ENCODE data around the gene THAP12. TPM values are rescaled to one million over a fixed set of nuclear protein-coding genes. Genes with fewer than 3 reads are reported as not detected.

THAP12 gene
- total RNA-seq, 1 experiment from 2014 or later, result 27.6 TPM

DNA sequence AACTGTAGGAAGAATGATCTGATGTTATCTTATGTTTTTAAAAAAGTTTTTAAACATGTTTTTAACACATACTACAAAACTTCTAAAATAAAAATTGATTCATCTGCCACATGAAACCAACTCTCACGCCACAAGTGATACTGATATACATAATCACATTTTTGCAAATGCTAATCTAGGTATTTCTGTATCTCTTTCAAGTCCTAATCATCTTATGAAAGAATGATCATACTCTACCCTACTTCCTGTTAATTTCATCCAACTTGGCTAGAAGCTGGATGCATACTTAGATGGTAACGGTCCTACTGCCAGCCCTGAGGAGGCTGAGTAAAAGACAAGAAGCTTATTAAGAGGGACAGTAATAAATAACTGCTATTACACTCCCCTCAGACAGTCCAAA lies 19.2 kb downstream of the THAP12 start:
- Mint-ChIP-seq H3K4me3 (no peak overlapping the region), H3K36me3 (peaks cover 4% of the 10 kb centered on the region; the same call in 1 of the 2 replicates), H3K4me1 (peaks cover 8% of the 10 kb centered on the region), H3K27me3 (ENCODE audit: low read depth) (no peaks in the 10 kb centered on the region), H3K27ac (no peak overlapping the region), H3K9me3 (no peaks in the 10 kb centered on the region)
- CTCF ChIA-PET, result no interaction called here
- TF ChIP-seq NR1H2 (CRISPR knock-in tag; IDR thresholded peaks at IDR 0.05) (no peak), KAT7 (CRISPR knock-in tag; IDR thresholded peaks at IDR 0.05; ENCODE audit: borderline replicate concordance) (no peak), RELA (CRISPR knock-in tag; IDR thresholded peaks at IDR 0.05; ENCODE audit: borderline replicate concordance) (no peak), NR3C1 (CRISPR knock-in tag; conservative IDR thresholded peaks at IDR 0.05; ENCODE audit: low read depth) (no peak), HMGA2 (CRISPR knock-in tag; IDR thresholded peaks at IDR 0.05) (no peak), ZNF671 (CRISPR knock-in tag; IDR thresholded peaks at IDR 0.05) (no peak), GRHL2 (CRISPR knock-in tag; IDR thresholded peaks at IDR 0.05; ENCODE audit: insufficient replicate concordance, severe bottlenecking) (no peak), ESRRA (CRISPR knock-in tag; IDR thresholded peaks at IDR 0.05; ENCODE audit: borderline replicate concordance) (no peak), ATF1 (CRISPR knock-in tag; IDR thresholded peaks at IDR 0.05) (no peak)
- TF ChIP-seq, protein P1, sequence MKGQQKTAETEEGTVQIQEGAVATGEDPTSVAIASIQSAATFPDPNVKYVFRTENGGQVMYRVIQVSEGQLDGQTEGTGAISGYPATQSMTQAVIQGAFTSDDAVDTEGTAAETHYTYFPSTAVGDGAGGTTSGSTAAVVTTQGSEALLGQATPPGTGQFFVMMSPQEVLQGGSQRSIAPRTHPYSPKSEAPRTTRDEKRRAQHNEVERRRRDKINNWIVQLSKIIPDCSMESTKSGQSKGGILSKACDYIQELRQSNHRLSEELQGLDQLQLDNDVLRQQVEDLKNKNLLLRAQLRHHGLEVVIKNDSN (CRISPR knock-in tag; IDR thresholded peaks at IDR 0.05), result no peak
- TF ChIP-seq, protein P2, sequence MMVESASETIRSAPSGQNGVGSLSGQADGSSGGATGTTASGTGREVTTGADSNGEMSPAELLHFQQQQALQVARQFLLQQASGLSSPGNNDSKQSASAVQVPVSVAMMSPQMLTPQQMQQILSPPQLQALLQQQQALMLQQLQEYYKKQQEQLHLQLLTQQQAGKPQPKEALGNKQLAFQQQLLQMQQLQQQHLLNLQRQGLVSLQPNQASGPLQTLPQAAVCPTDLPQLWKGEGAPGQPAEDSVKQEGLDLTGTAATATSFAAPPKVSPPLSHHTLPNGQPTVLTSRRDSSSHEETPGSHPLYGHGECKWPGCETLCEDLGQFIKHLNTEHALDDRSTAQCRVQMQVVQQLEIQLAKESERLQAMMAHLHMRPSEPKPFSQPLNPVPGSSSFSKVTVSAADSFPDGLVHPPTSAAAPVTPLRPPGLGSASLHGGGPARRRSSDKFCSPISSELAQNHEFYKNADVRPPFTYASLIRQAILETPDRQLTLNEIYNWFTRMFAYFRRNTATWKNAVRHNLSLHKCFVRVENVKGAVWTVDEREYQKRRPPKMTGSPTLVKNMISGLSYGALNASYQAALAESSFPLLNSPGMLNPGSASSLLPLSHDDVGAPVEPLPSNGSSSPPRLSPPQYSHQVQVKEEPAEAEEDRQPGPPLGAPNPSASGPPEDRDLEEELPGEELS (CRISPR knock-in tag; IDR thresholded peaks at IDR 0.05), result no peak
- TF ChIP-seq, protein P3, sequence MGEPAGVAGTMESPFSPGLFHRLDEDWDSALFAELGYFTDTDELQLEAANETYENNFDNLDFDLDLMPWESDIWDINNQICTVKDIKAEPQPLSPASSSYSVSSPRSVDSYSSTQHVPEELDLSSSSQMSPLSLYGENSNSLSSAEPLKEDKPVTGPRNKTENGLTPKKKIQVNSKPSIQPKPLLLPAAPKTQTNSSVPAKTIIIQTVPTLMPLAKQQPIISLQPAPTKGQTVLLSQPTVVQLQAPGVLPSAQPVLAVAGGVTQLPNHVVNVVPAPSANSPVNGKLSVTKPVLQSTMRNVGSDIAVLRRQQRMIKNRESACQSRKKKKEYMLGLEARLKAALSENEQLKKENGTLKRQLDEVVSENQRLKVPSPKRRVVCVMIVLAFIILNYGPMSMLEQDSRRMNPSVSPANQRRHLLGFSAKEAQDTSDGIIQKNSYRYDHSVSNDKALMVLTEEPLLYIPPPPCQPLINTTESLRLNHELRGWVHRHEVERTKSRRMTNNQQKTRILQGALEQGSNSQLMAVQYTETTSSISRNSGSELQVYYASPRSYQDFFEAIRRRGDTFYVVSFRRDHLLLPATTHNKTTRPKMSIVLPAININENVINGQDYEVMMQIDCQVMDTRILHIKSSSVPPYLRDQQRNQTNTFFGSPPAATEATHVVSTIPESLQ (CRISPR knock-in tag; IDR thresholded peaks at IDR 0.05), result no peak
- POLR2A ChIA-PET, result no interaction called here
- ATAC-seq, result no peak
- DNase-seq (ENCODE audit: low spot score), result no peak

DNA sequence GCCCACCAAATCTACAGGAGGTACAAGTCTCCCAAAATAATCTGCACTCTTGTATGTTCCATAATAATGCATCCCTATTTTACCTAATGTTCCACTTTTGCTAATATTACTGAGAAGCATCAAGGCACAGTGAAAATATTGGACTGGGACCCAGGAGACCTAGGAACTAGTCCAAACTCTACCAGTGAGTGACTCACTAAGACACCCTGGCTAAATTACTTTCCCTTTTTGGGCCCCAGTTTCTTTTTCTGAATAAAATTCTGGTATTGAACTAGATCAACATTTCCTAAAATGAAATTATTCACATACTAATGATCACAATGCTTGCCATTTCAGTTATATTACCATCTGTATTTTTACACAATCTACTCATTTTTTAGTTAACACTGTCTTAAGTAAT lies 19.6 kb downstream of the THAP12 start:
- ATAC-seq, result no peak
- POLR2A ChIA-PET, result no interaction called here
- CTCF ChIA-PET, result no interaction called here
- TF ChIP-seq, protein P4, sequence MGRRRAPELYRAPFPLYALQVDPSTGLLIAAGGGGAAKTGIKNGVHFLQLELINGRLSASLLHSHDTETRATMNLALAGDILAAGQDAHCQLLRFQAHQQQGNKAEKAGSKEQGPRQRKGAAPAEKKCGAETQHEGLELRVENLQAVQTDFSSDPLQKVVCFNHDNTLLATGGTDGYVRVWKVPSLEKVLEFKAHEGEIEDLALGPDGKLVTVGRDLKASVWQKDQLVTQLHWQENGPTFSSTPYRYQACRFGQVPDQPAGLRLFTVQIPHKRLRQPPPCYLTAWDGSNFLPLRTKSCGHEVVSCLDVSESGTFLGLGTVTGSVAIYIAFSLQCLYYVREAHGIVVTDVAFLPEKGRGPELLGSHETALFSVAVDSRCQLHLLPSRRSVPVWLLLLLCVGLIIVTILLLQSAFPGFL (CRISPR knock-in tag; IDR thresholded peaks at IDR 0.05; ENCODE audit: borderline replicate concordance), result no peak
- TF ChIP-seq ZNF263 (CRISPR knock-in tag; IDR thresholded peaks at IDR 0.05; ENCODE audit: low read depth) (no peak), ELF4 (CRISPR knock-in tag; IDR thresholded peaks at IDR 0.05; ENCODE audit: low read depth) (no peak), ETV6 (CRISPR knock-in tag; IDR thresholded peaks at IDR 0.05) (no peak), CREM (CRISPR knock-in tag; IDR thresholded peaks at IDR 0.05) (no peak), ZNF232 (CRISPR knock-in tag; IDR thresholded peaks at IDR 0.05) (no peak), IRF2 (CRISPR knock-in tag; IDR thresholded peaks at IDR 0.05; ENCODE audit: borderline replicate concordance, low read depth) (no peak), CREB1 (CRISPR knock-in tag; IDR thresholded peaks at IDR 0.05) (no peak), NR1H2 (CRISPR knock-in tag; IDR thresholded peaks at IDR 0.05) (no peak), SMAD4 (CRISPR knock-in tag; IDR thresholded peaks at IDR 0.05) (no peak)
- TF ChIP-seq, protein P5, sequence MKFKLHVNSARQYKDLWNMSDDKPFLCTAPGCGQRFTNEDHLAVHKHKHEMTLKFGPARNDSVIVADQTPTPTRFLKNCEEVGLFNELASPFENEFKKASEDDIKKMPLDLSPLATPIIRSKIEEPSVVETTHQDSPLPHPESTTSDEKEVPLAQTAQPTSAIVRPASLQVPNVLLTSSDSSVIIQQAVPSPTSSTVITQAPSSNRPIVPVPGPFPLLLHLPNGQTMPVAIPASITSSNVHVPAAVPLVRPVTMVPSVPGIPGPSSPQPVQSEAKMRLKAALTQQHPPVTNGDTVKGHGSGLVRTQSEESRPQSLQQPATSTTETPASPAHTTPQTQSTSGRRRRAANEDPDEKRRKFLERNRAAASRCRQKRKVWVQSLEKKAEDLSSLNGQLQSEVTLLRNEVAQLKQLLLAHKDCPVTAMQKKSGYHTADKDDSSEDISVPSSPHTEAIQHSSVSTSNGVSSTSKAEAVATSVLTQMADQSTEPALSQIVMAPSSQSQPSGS (CRISPR knock-in tag; IDR thresholded peaks at IDR 0.05; ENCODE audit: borderline replicate concordance, low read depth), result no peak
- TF ChIP-seq, protein P6, sequence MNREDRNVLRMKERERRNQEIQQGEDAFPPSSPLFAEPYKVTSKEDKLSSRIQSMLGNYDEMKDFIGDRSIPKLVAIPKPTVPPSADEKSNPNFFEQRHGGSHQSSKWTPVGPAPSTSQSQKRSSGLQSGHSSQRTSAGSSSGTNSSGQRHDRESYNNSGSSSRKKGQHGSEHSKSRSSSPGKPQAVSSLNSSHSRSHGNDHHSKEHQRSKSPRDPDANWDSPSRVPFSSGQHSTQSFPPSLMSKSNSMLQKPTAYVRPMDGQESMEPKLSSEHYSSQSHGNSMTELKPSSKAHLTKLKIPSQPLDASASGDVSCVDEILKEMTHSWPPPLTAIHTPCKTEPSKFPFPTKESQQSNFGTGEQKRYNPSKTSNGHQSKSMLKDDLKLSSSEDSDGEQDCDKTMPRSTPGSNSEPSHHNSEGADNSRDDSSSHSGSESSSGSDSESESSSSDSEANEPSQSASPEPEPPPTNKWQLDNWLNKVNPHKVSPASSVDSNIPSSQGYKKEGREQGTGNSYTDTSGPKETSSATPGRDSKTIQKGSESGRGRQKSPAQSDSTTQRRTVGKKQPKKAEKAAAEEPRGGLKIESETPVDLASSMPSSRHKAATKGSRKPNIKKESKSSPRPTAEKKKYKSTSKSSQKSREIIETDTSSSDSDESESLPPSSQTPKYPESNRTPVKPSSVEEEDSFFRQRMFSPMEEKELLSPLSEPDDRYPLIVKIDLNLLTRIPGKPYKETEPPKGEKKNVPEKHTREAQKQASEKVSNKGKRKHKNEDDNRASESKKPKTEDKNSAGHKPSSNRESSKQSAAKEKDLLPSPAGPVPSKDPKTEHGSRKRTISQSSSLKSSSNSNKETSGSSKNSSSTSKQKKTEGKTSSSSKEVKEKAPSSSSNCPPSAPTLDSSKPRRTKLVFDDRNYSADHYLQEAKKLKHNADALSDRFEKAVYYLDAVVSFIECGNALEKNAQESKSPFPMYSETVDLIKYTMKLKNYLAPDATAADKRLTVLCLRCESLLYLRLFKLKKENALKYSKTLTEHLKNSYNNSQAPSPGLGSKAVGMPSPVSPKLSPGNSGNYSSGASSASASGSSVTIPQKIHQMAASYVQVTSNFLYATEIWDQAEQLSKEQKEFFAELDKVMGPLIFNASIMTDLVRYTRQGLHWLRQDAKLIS (CRISPR knock-in tag; IDR thresholded peaks at IDR 0.05; ENCODE audit: borderline replicate concordance), result no peak
- peaks cover 4% of the 10 kb centered on the region; the same call in 1 of the 2 replicates for H3K36me3 Mint-ChIP-seq
- H3K27ac Mint-ChIP-seq, result no peak overlapping the region
- no peak overlapping the region for H3K4me3 Mint-ChIP-seq
- no peaks in the 10 kb centered on the region for H3K27me3 Mint-ChIP-seq (ENCODE audit: low read depth)
- DNase-seq (ENCODE audit: low spot score), result no peak
- H3K4me1 Mint-ChIP-seq, result peaks cover 8% of the 10 kb centered on the region
- no peaks in the 10 kb centered on the region for H3K9me3 Mint-ChIP-seq
